Measurements from ENCODE around the gene SNRNP70. TPM values are rescaled to one million over a fixed set of nuclear protein-coding genes. Genes with fewer than 3 reads are reported as not detected.

The SNRNP70 gene
- 165 and 195 TPM in 2 replicates for total RNA-seq

DNA sequence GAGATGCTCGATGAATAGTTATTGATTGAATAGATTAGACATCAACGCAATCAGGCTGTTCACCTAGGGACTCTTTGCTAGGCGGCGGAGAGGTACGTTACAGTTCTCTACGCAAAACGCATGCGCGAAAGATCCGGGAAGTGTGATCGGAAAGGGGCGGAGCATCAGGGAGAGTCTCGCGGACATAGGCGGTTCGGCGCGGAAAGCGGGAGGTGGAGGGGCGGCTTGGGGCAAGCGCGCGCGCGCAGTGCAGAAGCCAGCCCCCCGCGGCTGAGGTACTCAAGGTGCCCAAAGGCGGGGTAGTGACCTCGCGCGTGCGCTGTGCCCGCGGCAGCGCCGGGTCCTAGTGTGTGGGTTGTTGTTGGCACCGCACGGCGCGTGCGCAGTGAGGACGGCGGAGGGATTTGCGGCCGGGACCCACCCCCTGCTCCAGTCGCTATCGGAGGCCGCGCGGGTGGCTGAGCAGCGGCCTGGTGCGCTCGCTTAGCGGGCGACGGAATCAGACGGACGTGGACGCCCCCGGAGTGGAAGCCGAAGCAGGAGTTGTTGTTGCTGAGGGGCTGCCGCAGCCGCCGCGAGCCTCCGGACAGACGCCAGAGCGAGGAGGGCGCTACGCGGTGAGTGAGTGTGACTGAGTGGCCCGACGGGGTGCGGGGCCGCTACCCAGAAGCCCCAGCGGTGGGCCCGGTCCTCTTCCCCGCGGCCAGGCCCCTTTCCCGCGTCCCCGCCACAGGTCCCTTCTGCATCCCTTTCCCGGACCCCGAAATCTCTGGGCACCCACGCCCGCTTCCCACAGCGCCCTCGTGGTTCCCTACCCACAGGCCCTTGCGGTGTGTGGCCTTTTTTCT is at the start of gene SNRNP70:
SNRNP70 (plus strand) TSS at position 432 of the 848 bp plus-strand sequence. CDS start 964 bp downstream, outside the sequence.

DNA sequence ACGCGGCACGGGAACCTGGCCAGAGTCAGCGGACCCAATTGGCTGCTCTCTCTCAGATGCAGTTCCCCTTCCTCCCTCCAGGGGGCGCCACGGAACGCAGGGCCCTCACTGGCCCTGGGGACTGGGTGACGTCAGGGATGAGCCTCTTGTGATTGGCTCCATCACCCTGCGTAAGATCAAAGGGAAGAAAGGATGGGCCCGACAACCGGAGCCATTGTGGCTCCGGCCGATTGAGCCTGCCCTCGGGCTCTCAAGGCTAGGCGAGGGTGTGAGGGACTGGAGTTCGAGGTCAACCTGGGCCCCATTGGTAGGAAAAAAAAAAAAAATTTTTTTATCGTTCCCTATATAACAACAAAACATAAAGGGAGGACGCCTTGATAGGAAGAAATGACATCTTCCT is 48.4 kb upstream of the SNRNP70 start, which contains the start of gene CGB1:
CGB1 (minus strand) TSS at position 81 of the 400 bp plus-strand sequence. CDS start 184 bp downstream, outside the sequence.

GRCh38 chr19:49043548-49043947 is 41.7 kb upstream of the SNRNP70 start, which contains the start of gene CGB5:
Gene CGB5, plus strand, starts transcription at chr19:49043848. Its CDS starts 362 bp downstream, at chr19:49044210.

GRCh38 chr19:49049011-49049410 is 36.2 kb upstream of the SNRNP70 start, which contains the start of gene CGB8:
Gene CGB8, minus strand, starts transcription at chr19:49049111. Its CDS starts 372 bp downstream, at chr19:49048739.

GRCh38 chr19:49057636-49058234 is 27.5 kb upstream of the SNRNP70 start, which contains the start of gene CGB7:
Gene CGB7, minus strand, starts transcription at chr19:49057749. Its CDS starts 2,374 bp downstream, at chr19:49055375.

GRCh38 chr19:49064768-49065611 is 20.3 kb upstream of the SNRNP70 start, which contains the start of gene NTF4:
Gene NTF4, minus strand, starts transcription at chr19:49064818. Its CDS starts 2,821 bp downstream, at chr19:49061997.

GRCh38 chr19:49113762-49114629 is 28.7 kb downstream of the SNRNP70 start, which contains the start of gene LIN7B:
Gene LIN7B, plus strand, starts transcription at chr19:49114370. Its CDS starts 35 bp downstream, at chr19:49114405.

GRCh38 chr19:49118565-49119410 is 33.5 kb downstream of the SNRNP70 start, which contains the start of gene C19orf73:
Gene C19orf73, minus strand, starts transcription at chr19:49119143. Its CDS starts 121 bp downstream, at chr19:49119022.

DNA sequence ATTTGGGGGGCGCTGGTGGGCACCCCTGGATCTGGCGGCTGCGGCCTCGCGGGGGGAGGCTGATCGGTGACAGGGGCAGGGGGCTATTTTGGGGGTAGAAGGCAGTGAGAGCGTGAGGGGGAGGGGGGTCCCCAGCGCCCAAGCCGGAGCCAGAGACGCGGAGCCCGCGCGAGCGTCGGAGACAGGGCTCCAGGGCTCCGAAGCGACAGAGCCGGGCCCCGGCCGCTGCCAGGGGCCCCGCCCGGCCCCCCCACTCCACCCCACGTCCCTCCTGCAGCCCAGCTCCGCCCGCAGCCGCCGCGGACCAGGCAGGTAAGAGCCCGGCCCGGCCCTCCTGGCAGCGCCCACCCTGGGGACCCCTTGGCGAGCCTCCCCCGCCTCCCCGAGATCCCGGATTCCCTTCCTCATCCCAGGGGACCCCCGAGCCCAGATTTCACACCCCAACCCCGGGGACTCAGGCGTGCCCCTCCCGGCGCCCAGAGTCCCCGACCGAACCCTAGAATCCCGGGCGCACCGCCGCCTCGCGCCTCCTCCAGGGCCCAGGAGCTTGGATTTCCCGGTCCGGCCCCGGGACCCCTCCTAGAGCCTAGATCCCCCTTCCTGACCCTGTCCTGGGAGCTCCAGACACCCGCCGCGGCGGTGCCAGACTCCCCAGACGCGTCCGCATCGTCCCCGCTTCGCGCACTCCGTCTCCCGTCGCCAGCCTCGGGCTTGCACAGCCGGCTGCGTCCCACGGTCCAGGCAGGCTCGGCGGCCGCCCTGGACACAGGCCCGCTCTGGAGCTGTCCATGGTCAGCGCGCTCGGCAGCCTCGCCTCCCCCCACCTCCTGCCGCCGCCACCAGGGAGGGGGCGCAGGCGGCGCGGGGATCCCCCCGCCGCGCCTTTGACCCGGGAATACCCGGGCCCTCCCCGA is 34.4 kb downstream of the SNRNP70 start, which contains the start of gene PPFIA3:
PPFIA3 (plus strand) TSS at position 134 of the 914 bp plus-strand sequence. CDS start 8,330 bp downstream, outside the sequence.

DNA sequence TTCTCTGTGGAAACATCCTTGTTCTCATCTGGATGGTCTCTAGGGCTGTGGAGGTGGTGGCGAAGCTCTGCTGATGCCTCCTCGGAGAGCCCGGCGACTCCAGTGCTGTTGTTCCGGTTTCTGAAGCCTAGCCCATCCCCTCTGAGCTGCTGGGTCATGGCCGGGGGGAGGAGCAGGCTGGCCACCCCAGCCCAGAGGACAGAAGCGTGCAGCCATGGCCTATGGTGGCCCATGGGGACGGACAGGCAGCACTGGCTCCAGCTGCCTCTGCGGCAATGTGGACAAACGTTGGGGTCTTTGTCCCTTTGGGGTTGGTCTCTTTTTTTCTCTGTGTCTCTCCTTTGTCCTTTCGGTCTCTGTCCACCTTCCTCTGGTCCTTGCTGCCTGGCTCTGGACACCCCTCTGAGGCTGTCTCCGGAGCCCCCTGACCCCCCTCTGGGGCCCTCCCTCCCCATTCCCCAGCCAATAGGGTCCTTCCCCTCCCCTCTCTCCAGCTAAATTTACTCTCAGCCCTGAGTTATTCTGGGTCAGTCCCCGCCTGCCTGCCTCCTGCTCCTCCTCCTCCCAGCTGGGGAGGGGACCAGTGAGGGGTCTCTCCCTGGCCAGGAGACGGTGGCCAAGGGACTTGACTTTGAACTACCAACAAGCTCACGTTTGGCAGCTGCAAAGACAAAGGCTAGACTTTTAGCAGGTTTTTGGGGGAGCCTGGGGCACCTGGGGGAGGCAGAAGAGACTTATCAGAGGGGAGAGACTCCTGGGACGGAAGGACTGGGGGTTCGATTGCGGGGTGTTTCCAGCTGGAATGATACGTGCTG is 70.0 kb downstream of the SNRNP70 start, which contains the start of gene HRC:
HRC (minus strand) TSS at position 392 of the 815 bp plus-strand sequence; CDS start at position 233, 159 bp downstream.

GRCh38 chr19:49157445-49158224 is 72.4 kb downstream of the SNRNP70 start, which contains the start of gene TRPM4:
Gene TRPM4, plus strand, starts transcription at chr19:49157792. Its CDS starts 75 bp downstream, at chr19:49157867.

Other genes with a start within 250 kb of the SNRNP70 start
- gene HSD17B14, start 249.0 kb upstream of the SNRNP70 start, total RNA-seq = 2.3 and 8.2 TPM in 2 replicates
- 24.3 and 32.3 TPM in 2 replicates for gene PLEKHA4, start 216.8 kb upstream of the SNRNP70 start, total RNA-seq
- gene PPP1R15A, start 213.0 kb upstream of the SNRNP70 start, total RNA-seq = 35.1 and 39.8 TPM in 2 replicates
- not detected in 2 replicates for gene TULP2, start 186.7 kb upstream of the SNRNP70 start, total RNA-seq
- 188 and 245 TPM in 2 replicates for gene NUCB1, start 185.1 kb upstream of the SNRNP70 start, total RNA-seq
- not detected in 2 replicates for gene DHDH, start 151.8 kb upstream of the SNRNP70 start, total RNA-seq
- 189 and 226 TPM in 2 replicates for gene BAX, start 130.6 kb upstream of the SNRNP70 start, total RNA-seq
- gene FTL, start 120.1 kb upstream of the SNRNP70 start, total RNA-seq = 3,594 and 3,702 TPM in 2 replicates
- gene GYS1, start 92.1 kb upstream of the SNRNP70 start, total RNA-seq = 38.1 and 43.8 TPM in 2 replicates
- 336 and 350 TPM in 2 replicates for gene RUVBL2, start 91.6 kb upstream of the SNRNP70 start, total RNA-seq
- gene LHB, start 68.4 kb upstream of the SNRNP70 start, total RNA-seq = not detected in 2 replicates
- gene CGB3, start 61.1 kb upstream of the SNRNP70 start, total RNA-seq = not detected in 2 replicates
- gene CGB2, start 53.6 kb upstream of the SNRNP70 start, total RNA-seq = not detected in 2 replicates
- gene CGB1, start 48.6 kb upstream of the SNRNP70 start, total RNA-seq = not detected in 2 replicates
- gene CGB5, start 41.6 kb upstream of the SNRNP70 start, total RNA-seq = not detected in 2 replicates
- not detected in 2 replicates for gene CGB8, start 36.3 kb upstream of the SNRNP70 start, total RNA-seq
- 0.29 and 0.53 TPM in 2 replicates for gene CGB7, start 27.7 kb upstream of the SNRNP70 start, total RNA-seq
- not detected in 2 replicates for gene NTF4, start 20.6 kb upstream of the SNRNP70 start, total RNA-seq
- gene KCNA7, start 12.8 kb upstream of the SNRNP70 start, total RNA-seq = not detected in 2 replicates
- gene LIN7B, start 28.9 kb downstream of the SNRNP70 start, total RNA-seq = 16.5 and 21.0 TPM in 2 replicates
- 2.3 and 6.3 TPM in 2 replicates for gene C19orf73, start 33.7 kb downstream of the SNRNP70 start, total RNA-seq
- gene PPFIA3, start 34.1 kb downstream of the SNRNP70 start, total RNA-seq = 1.2 and 1.8 TPM in 2 replicates
- gene HRC, start 69.9 kb downstream of the SNRNP70 start, total RNA-seq = not detected in 2 replicates
- 18.5 and 19.0 TPM in 2 replicates for gene TRPM4, start 72.3 kb downstream of the SNRNP70 start, total RNA-seq
- not detected in 2 replicates for gene SLC6A16, start 239.7 kb downstream of the SNRNP70 start, total RNA-seq
- gene CD37, start 250.0 kb downstream of the SNRNP70 start, total RNA-seq = not detected in 2 replicates

Measured in myometrial cell (primary cell).